HL-60/S4 treated with phorbol 12-myristate 13-acetate at 8.2 ng/mL for 4 days and 3 days (cell line): ENCODE data around the gene GPR108.
"Not testable (repeated sequence)": the region's sequence is repeated elsewhere in the genome, so short reads cannot be mapped to it uniquely, and the experiment has no call there.

Source experiments
- in situ Hi-C: fragments of 300-500 bp; cut with MboI; formaldehyde crosslinking; loops from 2 replicates; pipeline ENCODE4 v1.15.0; 2022; ENCODE audit warnings: low sequenced_read_pairs

GPR108 gene

DNA sequence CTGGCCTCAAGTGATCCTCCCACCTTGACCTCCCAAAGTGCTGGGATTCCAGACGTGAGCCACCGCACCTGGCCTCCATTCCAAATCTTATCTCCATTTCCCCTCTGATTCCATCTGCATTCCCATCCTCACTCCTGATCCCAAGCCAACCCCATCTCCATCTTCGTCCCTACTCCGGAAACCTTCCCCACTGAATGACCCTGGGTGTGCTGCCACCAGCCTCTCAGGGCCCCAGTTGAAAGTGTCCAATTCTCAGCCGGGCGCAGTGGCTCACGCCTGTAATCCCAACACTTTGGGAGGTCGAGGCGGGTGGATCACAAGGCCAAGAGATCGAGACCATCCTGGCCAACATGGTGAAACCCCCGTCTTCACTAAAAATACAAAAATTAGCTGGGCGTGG is 28.5 kb downstream of the GPR108 start:
- in situ Hi-C loops = not testable (repeated sequence)

DNA sequence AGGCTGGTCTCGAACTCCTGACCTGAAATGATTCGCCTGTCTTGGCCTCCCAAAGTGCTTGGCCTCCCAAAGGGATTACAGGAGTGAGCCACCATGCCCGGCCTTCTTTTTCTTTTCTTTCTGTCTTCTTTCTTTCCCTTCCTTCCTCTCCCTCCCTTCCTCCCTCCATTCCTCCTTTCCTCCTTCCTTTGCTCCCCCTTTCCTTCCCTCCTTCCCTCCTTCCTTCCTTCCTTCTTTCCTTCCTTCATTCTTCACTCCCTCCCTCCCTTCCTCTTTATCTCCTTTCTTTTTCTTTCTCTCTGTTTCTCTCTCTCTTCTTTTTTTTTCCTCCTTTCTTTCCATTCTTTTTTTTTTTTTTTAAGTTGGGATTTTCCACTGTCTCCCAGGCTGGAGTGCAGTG is 29.0 kb downstream of the GPR108 start:
- in situ Hi-C loops = no loop called here

DNA sequence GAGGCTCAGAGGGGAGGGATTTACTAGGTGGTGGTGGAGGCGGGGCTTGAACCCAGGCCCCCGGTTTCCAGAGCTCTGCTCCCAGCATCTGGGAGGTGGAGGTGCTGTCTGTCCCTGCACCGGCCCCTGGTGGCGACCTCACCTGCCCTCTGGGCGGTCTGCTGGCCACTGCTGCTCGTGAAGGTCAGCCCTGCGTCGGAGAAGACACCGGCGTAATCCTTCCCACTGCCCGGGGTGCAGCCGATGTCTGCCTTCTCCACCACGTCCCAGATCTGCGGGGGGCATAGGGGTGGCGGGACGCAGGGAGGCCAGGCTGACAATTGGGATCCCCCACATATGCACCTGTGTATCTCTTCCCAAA is 29.7 kb downstream of the GPR108 start:
- in situ Hi-C loops = no loop called here

DNA sequence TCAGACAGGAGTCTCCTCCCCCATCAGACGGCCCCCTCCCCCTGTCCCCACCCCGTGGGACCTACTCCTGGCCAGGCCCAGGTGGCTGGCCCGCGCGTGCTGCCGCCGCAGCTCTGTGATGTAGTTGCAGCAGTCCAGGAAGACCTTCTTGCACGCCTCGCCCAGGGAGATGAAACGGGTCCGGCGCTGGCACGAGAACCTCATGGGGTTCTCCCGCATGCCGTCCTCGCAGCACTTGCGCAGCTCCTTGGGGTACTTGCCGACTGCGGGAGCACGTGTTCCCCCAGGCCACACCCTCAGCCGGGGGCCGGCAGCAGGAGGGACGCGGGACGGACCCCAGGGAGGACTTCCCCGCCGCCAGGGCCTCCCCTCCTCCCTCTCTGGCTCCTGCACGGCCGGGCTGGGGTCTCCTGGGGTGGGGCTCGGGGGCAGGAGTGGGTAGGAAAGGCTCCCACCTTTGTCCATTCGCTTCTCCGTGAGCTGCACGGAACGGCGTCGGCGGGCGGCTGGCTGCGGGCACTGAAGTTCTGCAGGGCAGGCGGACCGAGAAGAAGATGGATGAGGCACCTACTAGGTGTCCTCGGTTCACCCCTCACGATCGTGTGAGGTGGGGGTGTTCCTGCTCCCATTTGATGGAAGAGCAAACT is 30.2 kb downstream of the GPR108 start:
- in situ Hi-C loops = no loop called here

DNA sequence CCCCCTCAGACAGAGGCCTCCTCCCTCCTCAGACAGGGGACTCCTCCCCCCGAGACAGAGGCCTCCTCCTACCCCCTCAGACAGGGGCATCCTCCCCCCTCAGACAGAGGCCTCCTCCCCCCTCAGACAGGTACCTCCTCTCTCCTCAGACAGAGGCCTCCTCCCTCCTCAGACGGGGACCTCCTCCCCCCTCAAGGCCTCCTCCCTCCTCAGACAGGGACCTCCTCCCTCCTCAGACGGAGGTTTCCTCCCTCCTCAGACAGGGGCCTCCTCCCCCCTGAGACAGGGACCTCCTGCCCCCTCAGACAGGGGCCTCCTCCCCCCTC is 30.8 kb downstream of the GPR108 start:
- in situ Hi-C loops = no loop called here

DNA sequence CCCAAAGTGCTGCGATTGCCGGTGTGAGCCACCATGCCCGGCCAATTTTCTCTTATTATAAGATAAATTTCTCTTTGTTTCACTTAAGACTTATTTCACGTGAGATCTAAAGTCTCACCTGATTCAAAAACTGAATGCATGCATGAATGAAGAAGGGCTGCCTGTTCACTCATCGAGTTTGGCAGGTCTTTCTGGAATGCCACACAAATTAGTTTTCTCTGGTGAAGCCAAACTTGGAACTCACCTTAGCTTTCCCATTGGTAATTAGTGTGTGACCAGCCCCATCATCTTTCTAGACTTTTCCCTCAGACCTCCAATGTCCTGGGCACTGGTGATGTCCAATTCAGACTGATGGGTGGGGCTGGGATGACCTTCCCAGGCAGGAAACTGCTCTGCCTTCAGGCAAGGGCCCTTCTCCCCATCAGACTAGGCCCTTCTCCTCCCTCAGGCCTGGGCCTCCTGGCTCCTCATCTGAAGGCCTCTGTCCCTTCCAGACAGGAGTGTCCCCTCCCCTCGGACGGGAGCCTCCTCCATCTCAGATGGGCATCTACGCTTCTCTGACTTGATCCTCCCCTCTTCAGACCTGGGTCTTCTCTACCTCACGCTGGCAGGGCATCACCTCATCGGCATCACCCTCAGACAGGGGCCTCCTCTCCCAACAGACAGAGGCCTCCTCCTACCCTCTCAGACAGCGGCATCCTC is 31.3 kb downstream of the GPR108 start:
- in situ Hi-C loops = no loop called here

DNA sequence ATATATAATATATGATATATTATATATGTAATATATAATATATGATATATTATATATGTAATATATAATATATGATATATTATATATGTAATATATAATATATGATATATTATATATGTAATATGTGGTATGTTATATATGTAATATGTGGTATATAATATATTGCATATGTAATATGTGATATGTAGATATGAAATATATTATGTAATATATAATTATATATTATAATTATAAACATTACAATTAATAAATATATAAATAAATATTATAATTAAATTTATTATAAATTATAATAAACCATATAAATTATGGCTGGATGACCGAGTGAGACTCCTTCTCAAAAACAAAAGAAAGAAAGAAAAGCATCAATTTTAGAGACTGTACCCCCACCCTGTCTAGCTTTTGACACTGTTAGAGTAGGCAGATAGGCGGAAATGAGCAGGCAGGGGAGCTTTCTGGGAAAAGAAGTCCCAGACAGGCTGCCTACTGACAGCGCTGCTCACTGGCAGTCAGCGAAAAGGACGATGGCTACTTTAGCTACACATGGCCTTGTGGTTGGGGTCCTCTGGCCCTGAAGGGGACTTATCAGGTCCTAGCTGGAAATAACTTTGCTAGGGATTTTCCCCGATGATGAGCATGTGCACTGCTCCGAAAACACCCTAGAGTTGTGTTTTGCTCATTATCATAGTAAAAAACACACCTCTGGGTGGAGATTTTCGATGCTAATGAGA is 36.6 kb downstream of the GPR108 start:
- in situ Hi-C loops = no loop called here

DNA sequence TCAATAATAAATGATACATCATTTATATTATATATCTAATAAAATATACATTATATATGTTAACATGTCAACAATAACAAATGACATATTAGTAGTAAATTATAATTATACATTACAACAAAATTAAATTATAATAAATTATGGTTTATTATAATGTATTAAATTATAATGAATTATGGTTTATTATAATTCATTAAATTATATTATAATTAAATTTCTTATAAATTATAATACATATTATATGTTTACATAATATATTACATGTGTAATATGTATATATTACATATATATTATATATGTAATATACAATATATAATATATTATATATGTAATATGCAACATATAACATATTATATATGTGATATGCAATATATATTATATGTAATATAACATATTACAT is 37.4 kb downstream of the GPR108 start:
- in situ Hi-C loops = no loop called here

DNA sequence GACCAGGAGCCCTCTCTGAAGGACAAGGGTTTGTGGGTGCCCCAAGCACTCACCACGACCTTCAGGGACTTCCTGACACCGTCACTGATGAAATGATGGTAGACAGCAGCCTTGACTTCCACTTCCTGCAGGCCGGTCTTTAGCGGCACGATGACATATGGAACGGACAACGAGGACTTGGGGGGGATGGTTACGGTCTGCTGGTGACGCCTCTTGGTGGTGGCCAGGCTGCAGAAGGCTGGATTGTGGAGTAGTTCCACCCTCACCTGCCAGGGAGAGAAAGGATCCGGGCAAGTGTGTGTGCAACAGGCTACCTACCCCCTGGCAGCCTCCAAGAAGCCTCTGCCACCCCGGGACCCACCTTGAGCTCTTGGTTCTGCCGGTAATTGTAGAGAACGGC is 40.1 kb downstream of the GPR108 start:
- in situ Hi-C loops = no loop called here

DNA sequence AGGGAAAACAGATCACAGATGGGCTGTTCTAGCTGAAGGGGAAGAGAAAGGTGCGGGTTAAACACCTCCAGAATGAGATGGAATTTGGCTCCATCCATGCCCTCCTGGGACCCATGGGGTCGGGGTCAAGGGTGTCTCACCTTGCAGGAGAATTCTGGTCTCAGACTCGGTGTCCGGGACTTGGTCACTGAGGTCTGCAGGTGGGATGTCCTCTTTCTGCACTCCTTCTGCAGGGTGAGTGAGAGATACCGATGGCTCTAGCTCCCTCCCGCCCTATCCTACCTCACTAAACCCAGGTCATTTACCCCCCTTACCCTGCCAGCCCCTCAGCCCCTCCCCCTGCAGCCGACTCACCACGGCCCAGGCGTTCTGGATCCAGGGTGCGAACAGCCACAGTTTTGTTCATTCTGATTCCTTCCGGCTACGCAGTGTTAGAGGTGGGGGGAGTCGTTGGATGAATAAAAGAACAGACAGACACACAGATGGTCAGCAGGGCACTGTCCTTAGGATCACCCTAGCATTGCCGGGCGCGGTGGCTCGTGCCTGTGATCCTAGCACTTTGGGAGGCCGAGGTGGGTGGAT is 41.0 kb downstream of the GPR108 start:
- in situ Hi-C loops = no loop called here

DNA sequence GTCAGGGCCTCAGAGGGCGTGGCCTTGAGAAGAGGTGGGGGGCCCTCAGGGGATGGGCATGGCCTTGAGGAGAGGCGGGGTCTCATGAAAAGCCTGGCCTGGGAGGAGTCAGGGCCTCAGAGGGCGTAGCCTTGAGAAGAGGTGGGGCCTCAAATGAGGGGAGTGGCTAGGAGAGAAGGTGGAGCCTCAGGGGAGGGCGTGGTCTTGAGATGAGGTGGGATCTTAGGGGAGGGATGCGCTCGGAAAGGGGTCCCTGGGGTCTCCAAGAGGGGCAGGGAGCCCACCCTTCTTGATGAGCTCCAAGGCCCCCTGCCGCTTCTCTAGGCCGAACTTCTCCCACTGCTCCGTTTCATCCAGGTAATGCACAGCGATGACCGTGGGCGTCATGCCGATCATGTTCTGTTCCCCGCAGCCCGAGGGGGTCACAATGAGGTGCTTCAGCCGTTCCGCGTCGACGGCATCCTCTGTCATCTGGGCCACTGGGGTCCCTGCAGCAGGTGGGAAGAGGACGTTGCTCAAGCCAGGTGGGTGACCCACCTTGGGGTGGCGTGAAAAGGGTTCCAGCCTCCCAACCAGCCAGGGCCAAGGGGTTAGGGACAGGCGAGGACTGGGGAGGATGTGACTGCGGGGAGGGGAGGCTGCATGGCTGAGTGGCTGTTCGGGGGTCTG is 43.1 kb downstream of the GPR108 start:
- in situ Hi-C loops = no loop called here

DNA sequence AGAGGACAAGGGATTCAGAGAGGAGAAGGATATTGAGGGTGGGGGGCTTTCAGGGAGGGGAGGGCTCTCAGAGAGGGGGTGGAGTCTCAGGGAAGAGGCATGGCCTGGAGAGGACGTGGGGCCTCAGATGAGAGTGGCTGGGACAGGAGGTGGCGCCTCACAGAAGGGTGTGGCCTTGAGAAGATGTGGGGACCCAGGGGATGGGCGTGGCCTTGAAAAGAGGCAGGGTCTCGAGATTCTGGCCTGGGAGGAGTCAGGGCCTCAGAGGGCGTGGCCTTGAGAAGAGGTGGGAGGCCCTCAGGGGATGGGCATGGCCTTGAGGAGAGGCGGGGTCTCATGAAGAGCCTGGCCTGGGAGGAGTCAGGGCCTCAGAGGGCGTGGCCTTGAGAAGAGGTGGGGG is 43.7 kb downstream of the GPR108 start:
- in situ Hi-C loops = no loop called here

DNA sequence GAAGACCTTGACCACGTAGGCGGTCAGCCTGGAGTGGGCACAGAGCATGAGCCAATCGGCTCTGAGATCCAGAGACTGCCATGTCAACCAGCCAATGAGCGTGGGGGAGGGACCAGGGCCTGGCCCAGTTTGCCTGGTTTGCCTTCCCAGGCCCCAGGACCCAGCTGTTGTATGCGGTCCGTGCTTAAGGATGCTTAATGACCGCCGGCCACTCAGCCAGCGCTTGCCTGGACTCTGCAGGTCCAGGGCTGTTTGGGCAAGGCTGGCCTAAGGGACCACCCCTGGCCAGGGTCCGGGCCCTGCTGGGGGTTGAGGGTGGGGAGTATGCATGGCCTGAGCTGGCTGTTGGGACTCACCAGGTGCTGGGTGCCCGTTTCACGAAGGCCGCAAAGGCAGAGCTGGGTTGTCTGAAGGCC is 44.3 kb downstream of the GPR108 start:
- in situ Hi-C loops = no loop called here

DNA sequence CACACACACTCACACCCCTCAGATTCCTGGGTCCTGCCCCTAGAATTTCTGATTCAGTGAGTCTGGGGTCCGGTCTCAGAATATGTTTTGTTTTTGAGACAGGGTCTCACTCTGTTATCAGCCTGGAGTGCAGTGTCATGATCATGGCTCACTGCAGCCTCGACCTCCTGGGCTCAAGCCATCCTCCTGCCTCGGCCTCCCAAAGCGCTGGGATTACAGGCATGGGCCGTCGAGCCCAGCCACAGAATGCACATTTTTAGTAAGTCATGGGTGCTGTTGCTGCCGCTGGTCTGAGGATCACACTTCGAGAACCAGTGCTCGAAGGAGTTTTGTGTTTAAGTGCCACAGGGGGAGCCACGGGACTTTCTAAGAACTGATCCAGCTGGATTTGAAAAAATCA is 45.4 kb downstream of the GPR108 start:
- in situ Hi-C loops = no loop called here

DNA sequence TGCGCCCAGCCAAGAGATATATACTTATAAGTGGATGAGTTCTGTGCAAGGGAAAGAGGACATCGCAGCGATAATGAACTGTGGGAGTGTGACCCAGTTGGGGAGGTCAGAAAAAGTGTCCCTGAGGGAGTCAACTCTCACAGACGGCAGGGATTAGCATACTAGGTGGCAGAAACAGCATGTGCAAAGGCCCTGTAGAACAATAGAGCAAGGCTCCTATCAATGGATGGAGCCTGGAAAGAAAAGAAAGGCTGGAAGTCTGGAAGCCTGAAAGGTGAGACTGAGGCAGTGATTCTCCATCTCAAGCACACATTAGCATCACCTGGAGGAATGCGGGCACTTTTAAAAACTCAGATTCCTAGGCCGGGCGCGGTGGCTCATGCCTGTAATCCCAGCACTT is 46.0 kb downstream of the GPR108 start:
- in situ Hi-C loops = no loop called here

DNA sequence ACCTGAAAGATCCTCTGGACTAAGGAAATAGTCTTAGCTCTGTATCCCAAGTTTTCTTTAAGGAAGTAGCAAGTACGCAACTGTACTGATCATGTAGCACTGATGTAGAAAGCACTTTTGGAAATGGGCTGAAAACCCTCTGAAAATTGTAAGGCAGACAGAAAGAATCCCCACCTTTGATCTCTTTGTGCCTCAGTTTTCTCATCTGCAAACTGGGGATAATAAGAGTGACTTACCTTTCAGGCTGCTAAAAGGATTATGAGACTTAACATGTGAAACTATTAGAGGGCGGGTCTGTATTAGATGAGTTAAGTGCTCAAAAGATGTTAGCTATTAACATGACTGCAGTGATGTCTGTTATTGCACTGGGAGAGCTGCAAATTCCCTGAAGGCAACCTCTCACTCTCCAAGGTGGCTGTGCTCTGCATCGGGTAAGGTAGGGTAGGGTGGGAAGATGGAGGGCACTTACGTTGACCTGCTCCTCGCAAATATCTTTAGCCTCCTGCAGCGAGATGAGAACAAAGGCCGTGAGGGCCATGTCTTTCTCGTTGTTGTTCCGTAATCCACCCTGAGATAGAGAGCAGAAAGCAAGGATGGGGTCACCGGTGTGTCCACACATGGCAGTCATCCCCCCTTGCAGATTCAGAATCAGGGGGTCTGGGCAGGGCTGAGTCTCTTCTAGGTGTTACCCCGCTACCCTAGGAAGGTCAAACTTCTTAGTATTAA is 47.1 kb downstream of the GPR108 start:
- in situ Hi-C loops = no loop called here

DNA sequence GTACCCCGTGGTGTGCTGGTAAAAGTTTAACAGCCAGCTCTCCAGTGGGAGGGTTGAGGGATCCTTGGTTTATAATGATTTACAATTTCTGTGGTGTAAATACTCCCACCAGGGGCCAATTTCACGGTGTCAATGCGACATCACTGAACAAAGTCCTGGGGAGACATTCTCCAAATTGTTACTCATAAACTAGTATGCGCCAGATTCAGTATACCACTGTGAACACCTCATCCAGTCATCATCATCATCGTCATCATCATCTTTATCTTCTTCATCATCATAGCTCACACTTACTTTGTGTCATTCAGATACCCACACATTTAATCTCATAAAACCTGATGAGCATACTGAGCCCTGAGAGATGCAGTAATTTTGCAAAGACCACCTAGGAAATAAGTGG is 50.3 kb downstream of the GPR108 start:
- in situ Hi-C loops = no loop called here

DNA sequence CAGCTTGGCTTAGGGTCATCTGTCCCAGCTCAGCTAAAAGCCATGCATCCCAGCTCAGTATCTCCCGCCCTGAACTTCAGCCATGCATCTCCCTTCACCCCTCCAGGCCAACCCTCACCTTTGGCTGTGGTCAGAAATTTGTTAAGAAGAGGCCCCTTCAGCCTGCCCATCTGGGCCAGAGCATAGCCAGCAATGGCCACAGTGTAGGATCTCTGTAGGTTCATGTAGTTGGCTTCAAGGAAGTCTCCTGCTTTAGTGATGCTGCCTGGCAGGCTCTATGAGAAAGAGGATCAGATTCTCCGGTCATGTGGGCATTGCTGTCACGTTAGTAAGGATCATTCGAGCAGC is 50.8 kb downstream of the GPR108 start:
- in situ Hi-C loops = no loop called here

DNA sequence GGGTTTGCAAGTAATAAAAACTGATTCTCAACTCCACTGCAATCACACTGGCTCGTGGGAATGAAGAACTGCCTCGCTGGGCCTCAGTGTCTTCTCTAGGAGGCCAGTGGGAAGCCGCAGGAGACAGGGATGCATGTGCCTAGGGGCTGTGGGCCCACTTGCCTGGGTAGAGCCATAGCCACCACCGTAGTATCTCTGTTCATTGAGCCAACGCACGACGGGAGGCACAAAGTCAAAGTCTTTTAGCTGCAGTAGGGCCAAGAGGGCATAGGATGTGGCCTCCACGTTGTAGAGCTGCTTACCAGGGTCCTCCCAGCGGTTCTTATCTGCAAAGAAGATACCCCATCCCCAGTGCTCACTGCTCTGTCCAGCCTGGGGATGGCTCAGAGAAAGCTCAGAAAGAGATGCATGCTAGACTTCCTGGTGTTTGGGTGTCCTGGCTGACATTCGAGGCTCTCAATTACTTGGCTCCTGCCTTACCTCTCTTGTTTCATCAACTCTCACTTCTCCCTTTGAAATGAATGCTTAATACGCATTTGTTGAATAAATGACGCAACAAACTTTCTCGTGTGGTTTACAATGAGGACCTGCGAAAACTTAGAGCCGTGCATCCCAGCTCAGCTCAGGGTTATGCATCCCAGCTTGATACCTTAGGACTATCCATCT is 51.3 kb downstream of the GPR108 start:
- in situ Hi-C loops = no loop called here

DNA sequence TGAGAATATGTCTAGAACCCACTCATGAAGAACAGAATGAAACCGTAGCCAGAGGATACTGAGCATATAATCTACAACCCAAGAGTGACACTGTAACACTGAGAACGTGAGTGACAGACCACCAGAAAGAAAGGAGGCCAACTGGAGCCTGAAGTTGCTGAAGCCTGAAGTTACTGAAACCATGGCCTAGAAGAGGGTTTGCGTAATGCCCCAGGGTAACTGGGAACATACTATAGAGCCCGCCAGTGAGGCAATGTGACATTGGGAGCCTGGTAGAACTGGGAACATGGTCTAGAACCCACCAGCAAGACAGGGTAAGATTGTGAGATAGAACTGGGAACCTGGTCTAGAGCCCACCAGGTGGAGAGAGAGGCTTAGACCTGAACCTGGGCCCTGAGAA is 51.9 kb downstream of the GPR108 start:
- in situ Hi-C loops = no loop called here
